Activated T-helper 2 cell treated with anti-CD3 and anti-CD28 coated beads, Interferon-gamma antibody, Interleukin-2, Interleukin-4, amounts not matched to agents 10 μg/mL and 5 μg/mL and 100 μg/mL, durations not matched to agents 14 hours and 24 hours and 36 hours (primary cell): ENCODE measurements around the gene IFNA4. TPM values are rescaled to one million over a fixed set of nuclear protein-coding genes. Genes with fewer than 3 reads are reported as not detected.
"Not testable (repeated sequence)": the region's sequence is repeated elsewhere in the genome, so short reads cannot be mapped to it uniquely, and the experiment has no call there.

Source experiments
- DNase-seq: peaks from one replicate; pipeline ENCODE4 v3.0.0; 2021; ENCODE audit warnings: low spot score
- H3K27ac Mint-ChIP-seq: one replicate; pipeline ENCODE4 v1.8.0; 2021; ENCODE audit warnings: mixed read lengths
- H3K27me3 Mint-ChIP-seq: one replicate; pipeline ENCODE4 v1.8.0; 2021; ENCODE audit warnings: low read depth, mixed read lengths
- H3K36me3 Mint-ChIP-seq: one replicate; pipeline ENCODE4 v1.8.0; 2021; ENCODE audit warnings: low read depth, mixed read lengths
- H3K4me1 Mint-ChIP-seq: one replicate; pipeline ENCODE4 v1.8.0; 2021; ENCODE audit warnings: low read depth, mixed read lengths
- H3K4me3 Mint-ChIP-seq: one replicate; pipeline ENCODE4 v1.8.0; 2021; ENCODE audit warnings: low read depth, mild to moderate bottlenecking, moderate library complexity, mixed read lengths
- H3K9me3 Mint-ChIP-seq: one replicate; pipeline ENCODE4 v1.8.0; 2021; ENCODE audit warnings: mixed read lengths
- intact Hi-C: fragments of 100-400 bp; cut with micrococcal nuclease; formaldehyde crosslinking; loops from one replicate; pipeline ENCODE4 v1.15.1; 2023
- total RNA-seq: library from RNA; stranded (reverse); gene quantifications from 2 replicates; pipeline ENCODE4 v1.2.3, GENCODE V29; 2022

IFNA4 gene
- total RNA-seq = not detected in 2 replicates

DNA sequence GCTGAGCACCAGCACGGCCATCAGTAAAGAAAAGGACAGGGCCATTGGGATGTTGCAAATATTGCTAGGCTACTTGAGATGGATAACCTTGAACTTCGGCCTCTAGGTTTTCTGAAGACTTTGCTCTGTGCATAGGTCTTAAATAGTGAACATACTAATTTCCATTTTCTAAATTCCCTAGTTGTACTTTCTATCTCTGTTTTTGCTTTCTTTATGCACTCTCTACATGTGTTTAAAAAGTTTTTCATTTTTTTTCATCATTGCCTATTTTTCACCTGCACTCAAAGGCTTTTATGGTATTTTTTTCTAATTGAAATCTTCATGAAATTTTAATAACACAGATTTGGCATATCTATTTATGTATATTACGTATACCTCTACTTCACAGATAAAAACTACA, at the start of gene IFNA4:
IFNA4 (minus strand) TSS at position 101 of the 400 bp plus-strand sequence; CDS start at position 45, 56 bp downstream.
- H3K4me1 Mint-ChIP-seq, H3K27ac Mint-ChIP-seq, H3K4me3 Mint-ChIP-seq, intact Hi-C loops, H3K9me3 Mint-ChIP-seq, DNase-seq, H3K36me3 Mint-ChIP-seq: not testable (repeated sequence)
- H3K27me3 Mint-ChIP-seq = peaks cover 32% of the 10 kb centered on the region

DNA sequence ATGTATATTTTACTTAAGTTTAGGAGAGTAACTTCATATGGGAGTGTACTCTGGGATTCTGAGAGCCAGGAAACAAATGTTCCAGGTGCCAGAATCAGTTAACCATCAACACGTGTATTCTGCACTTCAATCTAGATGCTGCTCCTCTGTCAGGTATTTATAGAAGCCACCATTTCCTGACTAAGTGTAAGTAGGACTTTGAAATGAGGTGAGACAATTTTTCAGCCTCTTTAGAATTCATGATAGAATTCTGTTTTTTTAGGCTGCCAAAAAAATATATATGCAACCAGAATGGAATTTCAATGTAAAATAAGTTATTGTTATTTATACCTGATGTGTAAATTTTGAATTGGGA, 49.0 kb upstream of the IFNA4 start:
- intact Hi-C loops = loop anchor here (10.0 kb wide), 2 partner anchors 218 to 548 kb away; no protein-coding TSS in a partner anchor
- DNase-seq, H3K4me3 Mint-ChIP-seq, H3K4me1 Mint-ChIP-seq, H3K9me3 Mint-ChIP-seq, H3K36me3 Mint-ChIP-seq, H3K27ac Mint-ChIP-seq: not testable (repeated sequence)
- peaks cover 21% of the 10 kb centered on the region for H3K27me3 Mint-ChIP-seq

DNA sequence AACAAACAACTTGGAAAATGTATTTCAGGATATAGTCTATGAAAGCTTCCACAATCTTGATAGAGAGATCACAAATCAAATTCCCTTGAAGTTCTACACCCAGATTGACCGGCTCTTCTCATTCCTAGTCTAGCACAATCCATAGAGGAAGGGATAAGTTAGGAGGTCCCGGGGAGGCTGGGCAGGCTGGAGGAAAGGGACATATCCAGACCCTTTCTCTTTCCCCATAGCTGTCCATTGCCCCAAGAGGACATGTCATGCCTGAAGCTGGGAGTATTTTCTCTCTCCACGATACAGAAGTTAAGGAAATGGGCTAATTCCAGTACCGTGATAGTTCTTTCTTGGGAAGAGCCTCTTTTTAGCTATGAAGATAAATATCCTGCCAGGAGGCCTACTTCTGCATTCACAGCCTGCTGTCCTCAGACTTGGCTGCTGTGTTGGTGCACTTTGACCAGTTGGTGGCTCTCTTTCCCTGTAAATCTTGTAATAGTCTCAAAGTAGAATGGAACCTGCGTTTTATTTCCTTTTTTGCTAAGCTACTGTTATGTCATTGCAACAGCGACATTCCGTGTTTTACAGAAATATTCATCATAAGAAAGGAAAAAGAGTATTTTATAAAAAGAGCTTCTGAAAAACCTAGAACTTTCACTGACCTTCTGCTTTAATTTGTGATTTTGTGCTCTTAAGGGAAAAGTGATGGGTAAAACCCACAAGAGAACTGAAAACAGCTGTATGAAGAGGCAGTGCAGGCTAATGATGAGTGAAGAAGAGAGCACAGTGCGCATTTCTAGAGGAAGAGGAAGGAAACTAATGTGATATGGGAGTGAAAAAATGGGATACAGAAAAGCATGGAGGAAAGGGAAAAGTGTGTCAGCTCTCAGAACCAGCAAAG, 48.3 kb upstream of the IFNA4 start:
- not testable (repeated sequence) for H3K36me3 Mint-ChIP-seq, H3K27ac Mint-ChIP-seq, H3K4me1 Mint-ChIP-seq, DNase-seq, H3K4me3 Mint-ChIP-seq, H3K9me3 Mint-ChIP-seq
- H3K27me3 Mint-ChIP-seq = peaks cover 21% of the 10 kb centered on the region
- intact Hi-C loops = loop anchor here (10.0 kb wide), 2 partner anchors 219 to 549 kb away; no protein-coding TSS in a partner anchor

DNA sequence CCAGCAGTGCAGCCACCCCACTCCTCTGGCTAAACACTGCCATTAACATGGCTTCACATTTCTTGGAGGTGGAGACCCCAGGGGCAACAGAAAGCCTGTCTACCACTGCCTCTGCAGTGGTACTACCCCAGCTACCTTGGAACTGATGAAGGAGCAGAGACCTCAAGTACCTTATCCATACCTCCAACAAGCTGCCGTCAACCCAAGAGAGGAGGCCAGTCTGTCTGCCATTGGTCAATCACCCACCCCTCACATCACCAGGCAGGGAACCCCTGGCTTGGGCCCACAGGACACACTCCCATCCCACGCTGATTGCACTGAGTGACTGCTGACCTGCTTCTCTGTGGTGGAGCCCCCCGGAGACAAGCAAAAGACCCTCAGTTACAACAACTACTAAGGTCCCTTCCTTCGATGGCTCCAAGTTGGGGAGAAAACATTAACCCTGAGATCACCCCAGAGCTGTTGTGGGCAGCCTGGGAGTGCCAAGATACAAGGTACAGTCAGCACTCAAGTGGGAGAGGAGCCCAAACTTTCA, 46.8 kb upstream of the IFNA4 start:
- DNase-seq = no peak
- H3K27me3 Mint-ChIP-seq = peaks cover 24% of the 10 kb centered on the region
- H3K36me3 Mint-ChIP-seq = no peaks in the 10 kb centered on the region
- H3K9me3 Mint-ChIP-seq = no peaks in the 10 kb centered on the region
- no peak overlapping the region for H3K4me3 Mint-ChIP-seq
- intact Hi-C loops = loop anchor here (10.0 kb wide), 2 partner anchors 221 to 551 kb away; no protein-coding TSS in a partner anchor
- peaks cover 4% of the 10 kb centered on the region for H3K4me1 Mint-ChIP-seq
- no peak overlapping the region for H3K27ac Mint-ChIP-seq

DNA sequence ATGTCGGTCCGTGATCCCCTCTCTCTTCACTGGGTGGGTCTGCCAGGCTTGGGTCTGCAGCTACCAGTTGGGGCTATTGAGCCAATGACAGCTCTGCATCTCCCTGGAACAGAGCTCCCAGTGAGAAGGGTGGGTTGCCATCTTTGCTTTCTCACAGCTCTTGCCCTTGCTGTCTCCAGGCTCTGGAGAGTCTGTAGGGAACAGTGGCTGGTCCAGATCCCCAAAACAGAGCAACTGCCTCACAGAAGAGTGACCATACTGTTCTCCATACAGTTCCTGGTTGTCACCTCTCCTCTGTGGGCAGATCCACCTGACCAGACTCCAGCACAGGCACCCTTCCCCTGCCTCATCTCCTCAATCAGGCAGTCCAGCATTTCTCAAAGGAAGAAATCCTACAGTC, 45.9 kb upstream of the IFNA4 start:
- H3K4me3 Mint-ChIP-seq = no peak overlapping the region
- intact Hi-C loops = loop anchor here (10.0 kb wide), 2 partner anchors 222 to 552 kb away; no protein-coding TSS in a partner anchor
- H3K36me3 Mint-ChIP-seq = no peaks in the 10 kb centered on the region
- no peak overlapping the region for H3K27ac Mint-ChIP-seq
- DNase-seq = no peak
- H3K4me1 Mint-ChIP-seq = peaks cover 4% of the 10 kb centered on the region
- peaks cover 20% of the 10 kb centered on the region for H3K27me3 Mint-ChIP-seq
- no peaks in the 10 kb centered on the region for H3K9me3 Mint-ChIP-seq

DNA sequence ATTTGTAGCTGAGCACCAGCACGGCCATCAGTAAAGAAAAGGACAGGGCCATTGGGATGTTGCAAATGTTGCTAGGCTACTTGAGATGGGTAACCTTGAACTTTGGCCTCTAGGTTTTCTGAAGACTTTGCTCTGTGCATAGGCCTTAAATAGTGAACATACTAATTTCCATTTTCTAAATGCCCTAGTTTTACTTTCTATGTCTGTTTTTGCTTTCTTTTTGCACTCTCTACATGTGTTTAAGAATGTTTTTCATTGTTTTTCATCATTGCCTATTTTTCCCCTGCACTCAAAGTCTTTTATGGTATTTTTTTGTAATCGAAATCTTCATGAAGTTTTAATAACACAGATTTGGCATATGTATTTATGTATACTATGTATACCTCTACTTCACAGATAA, 40.7 kb upstream of the IFNA4 start, which contains the start of gene IFNA17:
IFNA17 (minus strand) TSS at position 101 of the 400 bp plus-strand sequence; CDS start at position 52, 49 bp downstream.
- Mint-ChIP-seq H3K36me3 (no peaks in the 10 kb centered on the region), H3K9me3 (no peaks in the 10 kb centered on the region), H3K27me3 (peaks cover 20% of the 10 kb centered on the region), H3K4me3 (no peak within 1 kb of the TSS), H3K27ac (no peak within 1 kb of the TSS), H3K4me1 (no peaks in the 10 kb centered on the region)
- intact Hi-C loops = no loop called here
- no peak for DNase-seq

DNA sequence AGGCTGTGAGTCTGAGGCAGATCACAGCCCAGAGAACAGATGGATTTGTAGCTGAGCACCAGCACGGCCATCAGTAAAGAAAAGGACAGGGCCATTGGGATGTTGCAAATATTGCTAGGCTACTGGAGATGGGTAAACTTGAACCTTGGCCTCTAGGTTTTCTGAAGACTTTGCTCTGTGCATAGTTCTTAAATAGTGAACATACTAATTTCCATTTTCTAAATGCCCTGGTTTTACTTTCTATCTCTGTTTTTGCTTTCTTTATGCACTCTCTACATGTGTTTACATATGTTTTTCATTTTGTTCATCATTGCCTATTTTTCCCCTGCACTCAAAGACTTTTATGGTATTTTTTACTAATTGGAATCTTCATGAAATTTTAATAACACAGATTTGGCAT, 29.8 kb upstream of the IFNA4 start, which contains the start of gene IFNA16:
IFNA16 (minus strand) TSS at position 101 of the 400 bp plus-strand sequence; CDS start at position 95, 6 bp downstream.
- intact Hi-C loops = loop anchor here (10.0 kb wide), 1 partner anchor 98 kb away; no protein-coding TSS in a partner anchor
- H3K4me1 Mint-ChIP-seq, H3K27ac Mint-ChIP-seq, H3K9me3 Mint-ChIP-seq, H3K36me3 Mint-ChIP-seq, H3K4me3 Mint-ChIP-seq, DNase-seq: not testable (repeated sequence)
- H3K27me3 Mint-ChIP-seq = peaks cover 36% of the 10 kb centered on the region

DNA sequence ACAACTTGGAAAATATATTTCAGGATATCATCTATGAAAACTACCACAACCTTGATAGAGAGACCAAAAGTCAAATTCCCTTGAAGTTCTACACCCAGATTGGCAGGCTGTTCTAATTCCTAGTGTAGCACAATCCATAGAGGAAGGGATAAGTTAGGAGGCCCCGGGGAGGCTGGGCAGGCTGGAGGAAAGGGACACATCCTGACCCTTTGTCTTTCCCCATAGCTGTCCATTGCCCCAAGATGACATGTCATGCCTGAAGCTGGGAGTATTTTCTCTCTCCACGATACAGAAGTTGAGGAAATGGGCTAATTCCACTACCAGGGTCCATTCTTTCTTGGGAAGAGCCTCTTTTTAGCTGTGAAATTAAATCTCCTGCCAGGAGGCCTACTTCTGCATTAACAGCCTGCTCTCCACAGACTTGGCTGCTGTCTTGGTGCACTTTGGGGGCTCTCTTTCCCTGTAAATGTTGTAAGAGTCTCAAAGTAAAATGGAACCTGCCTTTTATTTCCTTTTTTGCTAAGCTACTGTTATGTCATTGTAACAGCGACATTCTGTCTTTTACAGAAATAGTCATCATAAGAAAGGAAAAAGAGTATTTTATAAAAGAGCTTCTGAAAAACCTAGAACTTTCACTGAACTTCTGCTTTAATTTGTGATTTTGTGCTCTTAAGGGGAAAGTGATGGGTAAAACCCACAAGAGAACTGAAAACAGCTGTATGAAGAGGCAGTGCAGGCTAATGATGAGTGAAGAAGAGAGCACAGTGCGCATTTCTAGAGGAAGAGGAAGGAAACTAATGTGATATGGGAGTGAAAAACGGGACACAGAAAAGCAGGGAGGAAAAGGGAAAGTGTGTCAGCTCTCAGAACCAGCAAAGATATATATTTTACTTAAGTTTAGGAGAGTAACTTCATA, 26.3 kb upstream of the IFNA4 start:
- not testable (repeated sequence) for DNase-seq, H3K27ac Mint-ChIP-seq, H3K9me3 Mint-ChIP-seq, H3K4me3 Mint-ChIP-seq, H3K4me1 Mint-ChIP-seq, H3K36me3 Mint-ChIP-seq
- peaks cover 23% of the 10 kb centered on the region for H3K27me3 Mint-ChIP-seq
- intact Hi-C loops = loop anchor here (10.0 kb wide), 1 partner anchor 101 kb away; no protein-coding TSS in a partner anchor

DNA sequence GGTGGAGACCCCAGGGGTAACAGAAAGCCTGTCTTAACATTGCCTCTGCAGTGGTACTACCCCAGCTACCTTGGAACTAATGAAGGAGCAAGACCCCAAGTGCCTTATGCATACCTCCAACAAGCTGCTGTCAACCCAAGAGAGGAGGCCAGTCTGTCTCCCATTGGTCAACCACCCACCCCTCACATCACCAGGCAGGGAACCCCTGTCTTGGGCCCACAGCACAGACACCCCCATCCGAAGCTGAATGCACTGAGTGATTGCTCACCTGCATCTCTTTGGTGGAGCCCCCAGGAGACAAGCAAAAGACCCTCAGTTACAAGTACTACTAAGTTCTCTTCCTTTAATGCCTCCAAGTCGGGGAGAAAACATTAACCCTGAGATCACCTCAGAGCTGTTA, 24.8 kb upstream of the IFNA4 start:
- not testable (repeated sequence) for H3K27ac Mint-ChIP-seq, DNase-seq, H3K4me1 Mint-ChIP-seq, H3K36me3 Mint-ChIP-seq, H3K9me3 Mint-ChIP-seq, H3K4me3 Mint-ChIP-seq
- H3K27me3 Mint-ChIP-seq = peaks cover 15% of the 10 kb centered on the region
- intact Hi-C loops = loop anchor here (10.0 kb wide), 1 partner anchor 103 kb away; no protein-coding TSS in a partner anchor

DNA sequence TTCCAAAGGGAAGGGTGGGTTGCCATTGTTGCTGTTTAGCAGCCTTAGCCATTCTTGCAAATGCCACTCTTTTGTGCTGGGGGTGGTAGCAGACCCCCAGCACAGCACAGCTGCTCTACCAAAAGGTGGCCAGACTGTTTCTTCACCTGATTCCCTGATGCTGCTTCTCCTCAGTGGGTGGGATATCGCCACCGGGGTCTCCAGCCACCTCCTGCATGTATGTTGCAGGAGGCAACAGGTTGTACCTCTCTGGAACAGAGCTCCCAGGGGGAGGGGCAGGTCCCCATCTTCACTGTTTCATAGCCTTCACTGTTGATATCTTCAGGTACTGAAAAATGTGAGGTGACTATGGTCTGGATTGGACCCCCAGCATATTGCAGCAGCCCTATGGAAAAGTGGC, 23.4 kb upstream of the IFNA4 start:
- H3K9me3 Mint-ChIP-seq, H3K4me3 Mint-ChIP-seq, DNase-seq, H3K27ac Mint-ChIP-seq, H3K36me3 Mint-ChIP-seq, H3K4me1 Mint-ChIP-seq: not testable (repeated sequence)
- intact Hi-C loops = loop anchor here (10.0 kb wide), 1 partner anchor 104 kb away; no protein-coding TSS in a partner anchor
- H3K27me3 Mint-ChIP-seq = peaks cover 14% of the 10 kb centered on the region

DNA sequence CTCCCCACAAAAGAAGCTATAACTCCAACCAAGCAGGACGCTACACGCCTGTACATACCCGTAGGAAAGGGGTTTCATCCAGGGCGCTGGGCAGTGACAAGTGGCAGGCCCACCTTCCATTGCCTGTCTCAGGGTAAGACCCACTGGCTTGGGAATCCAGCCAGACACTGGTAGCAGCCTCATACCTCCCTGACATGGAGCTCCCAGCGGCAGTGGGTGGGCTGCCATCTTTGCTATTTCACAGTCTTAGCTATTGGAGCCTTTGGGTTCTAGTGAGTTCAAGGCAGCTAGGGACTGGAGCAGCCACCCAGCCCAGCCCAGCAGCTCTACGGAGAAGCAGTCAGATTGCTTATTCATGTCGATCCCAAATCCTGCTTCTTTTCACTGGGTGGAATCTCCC, 22.9 kb upstream of the IFNA4 start:
- DNase-seq = no peak
- H3K27me3 Mint-ChIP-seq = peaks cover 14% of the 10 kb centered on the region
- no peak overlapping the region for H3K27ac Mint-ChIP-seq
- peaks cover 8% of the 10 kb centered on the region for H3K4me1 Mint-ChIP-seq
- no peak overlapping the region for H3K4me3 Mint-ChIP-seq
- intact Hi-C loops = loop anchor here (10.0 kb wide), 1 partner anchor 104 kb away; no protein-coding TSS in a partner anchor
- no peaks in the 10 kb centered on the region for H3K9me3 Mint-ChIP-seq
- no peaks in the 10 kb centered on the region for H3K36me3 Mint-ChIP-seq

DNA sequence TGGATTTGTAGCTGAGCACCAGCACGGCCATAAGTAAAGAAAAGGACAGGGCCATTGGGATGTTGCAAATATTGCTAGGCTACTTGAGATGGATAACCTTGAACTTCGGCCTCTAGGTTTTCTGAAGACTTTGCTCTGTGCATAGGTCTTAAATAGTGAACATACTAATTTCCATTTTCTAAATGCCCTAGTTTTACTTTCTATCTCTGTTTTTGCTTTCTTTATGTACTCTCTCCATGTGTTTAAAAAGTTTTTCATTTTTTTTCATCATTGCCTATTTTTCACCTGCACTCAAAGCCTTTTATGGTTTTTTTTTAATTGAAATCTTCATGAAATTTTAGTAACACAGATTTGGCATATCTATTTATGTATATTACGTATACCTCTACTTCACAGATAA, 19.7 kb upstream of the IFNA4 start, which contains the start of gene IFNA10:
IFNA10 (minus strand) TSS at position 101 of the 400 bp plus-strand sequence; CDS start at position 55, 46 bp downstream.
- H3K4me1 Mint-ChIP-seq, H3K27ac Mint-ChIP-seq, H3K9me3 Mint-ChIP-seq, DNase-seq, H3K4me3 Mint-ChIP-seq, H3K36me3 Mint-ChIP-seq: not testable (repeated sequence)
- H3K27me3 Mint-ChIP-seq = peaks cover 24% of the 10 kb centered on the region
- intact Hi-C loops = loop anchor here (10.0 kb wide), 1 partner anchor 558 kb away; no protein-coding TSS in a partner anchor
